ENCODE data around the gene ZNF536. TPM values are rescaled to one million over a fixed set of nuclear protein-coding genes. Genes with fewer than 3 reads are reported as not detected.

Gene ZNF536
- total RNA-seq, 4 donors from 2014 or later: 0.44 to 7.4 (median 0.88) TPM

GRCh38 chr19:30420316-30420715, 48.1 kb downstream of the ZNF536 start:
- H3K36me3 ChIP-seq: no peaks in the 10 kb centered on the region
- WGBS, 2 donors: 88 to 89% methylated on average over 8 of the region's 8 CpGs
- DNase-seq: no peak
- intact Hi-C loops (cut with DNase I): no loop called here
- H3K27ac ChIP-seq: no peak overlapping the region
- no peaks in the 10 kb centered on the region for H3K9me3 ChIP-seq
- H3K4me3 ChIP-seq: no peak overlapping the region
- H3K27me3 ChIP-seq: no peaks in the 10 kb centered on the region
- TF ChIP-seq CTCF (IDR thresholded peaks at IDR 0.05): no peak
- no peak for TF ChIP-seq POLR2A (IDR thresholded peaks at IDR 0.05)
- H3K4me1 ChIP-seq: no peaks in the 10 kb centered on the region

DNA sequence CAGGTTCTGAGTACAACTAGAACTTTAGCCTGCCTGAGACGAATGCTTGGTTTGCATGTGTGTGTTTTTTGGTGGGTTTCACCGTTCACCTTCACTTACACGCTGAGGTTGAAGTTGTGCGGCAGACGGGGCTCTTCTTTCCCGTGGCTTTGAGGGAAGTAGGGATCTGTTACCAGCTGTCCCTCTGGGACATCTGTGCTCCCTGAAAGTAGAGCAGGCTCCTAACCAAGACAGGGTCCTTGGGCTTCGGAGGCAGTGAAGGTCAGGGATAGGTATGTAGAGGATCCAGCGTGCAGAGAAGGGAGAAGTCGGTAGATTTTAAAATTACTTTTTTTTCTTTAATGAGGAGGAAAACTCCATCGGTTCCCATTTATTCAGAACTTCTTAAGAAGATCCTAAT, 48.7 kb downstream of the ZNF536 start:
- DNase-seq: no peak
- TF ChIP-seq POLR2A (IDR thresholded peaks at IDR 0.05) (no peak), CTCF (IDR thresholded peaks at IDR 0.05) (no peak)
- no peaks in the 10 kb centered on the region for H3K9me3 ChIP-seq
- 81 to 83% methylated on average over 7 to 8 of the region's 10 CpGs for WGBS, 2 donors
- intact Hi-C loops (cut with DNase I): no loop called here
- H3K36me3 ChIP-seq: no peaks in the 10 kb centered on the region
- no peaks in the 10 kb centered on the region for H3K4me1 ChIP-seq
- H3K27ac ChIP-seq: no peak overlapping the region
- no peak overlapping the region for H3K4me3 ChIP-seq
- H3K27me3 ChIP-seq: no peaks in the 10 kb centered on the region

- no peak for DNase-seq
- no peaks in the 10 kb centered on the region for H3K4me1 ChIP-seq
- intact Hi-C loops (cut with DNase I): no loop called here
- no peaks in the 10 kb centered on the region for H3K36me3 ChIP-seq
- no peak for TF ChIP-seq POLR2A (IDR thresholded peaks at IDR 0.05)
- no peak for TF ChIP-seq CTCF (IDR thresholded peaks at IDR 0.05)
- no peaks in the 10 kb centered on the region for H3K27me3 ChIP-seq
- H3K9me3 ChIP-seq: no peaks in the 10 kb centered on the region
- H3K27ac ChIP-seq: no peak overlapping the region
- no peak overlapping the region for H3K4me3 ChIP-seq
- 78 to 82% methylated on average over 8 of the region's 8 CpGs for WGBS, 2 donors
Measured at GRCh38 chr19:30421571-30421970, 49.4 kb downstream of the ZNF536 start.

- no peak for DNase-seq
- WGBS, 2 donors: 40 to 80% methylated on average over 1 to 4 of the region's 11 CpGs
- no peaks in the 10 kb centered on the region for H3K9me3 ChIP-seq
- no peaks in the 10 kb centered on the region for H3K27me3 ChIP-seq
- TF ChIP-seq CTCF (IDR thresholded peaks at IDR 0.05) (no peak), POLR2A (IDR thresholded peaks at IDR 0.05) (no peak)
- no peak overlapping the region for H3K4me3 ChIP-seq
- intact Hi-C loops (cut with DNase I): no loop called here
- no peaks in the 10 kb centered on the region for H3K4me1 ChIP-seq
- H3K36me3 ChIP-seq: no peaks in the 10 kb centered on the region
- no peak overlapping the region for H3K27ac ChIP-seq
Measured at GRCh38 chr19:30423481-30423880, 51.3 kb downstream of the ZNF536 start.

GRCh38 chr19:30425885-30426838, 54.0 kb downstream of the ZNF536 start:
- H3K36me3 ChIP-seq: no peaks in the 10 kb centered on the region
- no peak overlapping the region for H3K27ac ChIP-seq
- H3K27me3 ChIP-seq: no peaks in the 10 kb centered on the region
- H3K9me3 ChIP-seq: no peaks in the 10 kb centered on the region
- TF ChIP-seq CTCF (IDR thresholded peaks at IDR 0.05) (no peak), POLR2A (IDR thresholded peaks at IDR 0.05) (no peak)
- no peaks in the 10 kb centered on the region for H3K4me1 ChIP-seq
- H3K4me3 ChIP-seq: no peak overlapping the region
- intact Hi-C loops (cut with DNase I): no loop called here
- DNase-seq: no peak
- 61 to 70% methylated on average over 6 to 8 of the region's 9 CpGs for WGBS, 2 donors

All from esophagus squamous epithelium (tissue), 5 donors.